Neural cell (in vitro differentiated cells): ENCODE measurements around the gene EHMT1. TPM values are rescaled to one million over a fixed set of nuclear protein-coding genes. Genes with fewer than 3 reads are reported as not detected.

Experiments used
- H2AFZ ChIP-seq: fragments of 200-600, 300-800 bp; sonication (generic), shearing (Covaris generic); 2 replicates; pipeline ENCODE4 v1.6.0; 2014; ENCODE audit warnings: low read depth, mild to moderate bottlenecking, antibody characterized with exemption, low read length, moderate library complexity
- H3F3A ChIP-seq: fragments of 200-600 bp; shearing (Covaris generic); 2 replicates; pipeline ENCODE4 v1.6.1; 2016; ENCODE audit warnings: mild to moderate bottlenecking, moderate library complexity, mixed read lengths, antibody characterized with exemption, low read length; ENCODE audit not compliant: insufficient read depth, poor library complexity, severe bottlenecking
- H3K27ac ChIP-seq: fragments of 200-600, 300-800 bp; sonication (generic), shearing (Covaris generic); 2 replicates; pipeline ENCODE4 v1.5.1; 2014; ENCODE audit warnings: mild to moderate bottlenecking, low read length, moderate library complexity
- H3K27me3 ChIP-seq: fragments of 300-800, 200-600 bp; sonication (generic), shearing (Covaris generic); 2 replicates; pipeline ENCODE4 v1.6.0; 2014; ENCODE audit warnings: mild to moderate bottlenecking, low read depth, low read length, moderate library complexity; ENCODE audit not compliant: insufficient read depth
- H3K36me3 ChIP-seq: fragments of 300-800, 200-600 bp; sonication (generic), shearing (Covaris generic); 2 replicates; pipeline ENCODE4 v1.5.1; 2014; ENCODE audit warnings: mild to moderate bottlenecking, antibody characterized with exemption, low read length, moderate library complexity; ENCODE audit not compliant: insufficient read depth
- H3K4me2 ChIP-seq: fragments of 300-800, 200-600 bp; sonication (generic), shearing (Covaris generic); 2 replicates; pipeline ENCODE4 v1.6.0; 2014; ENCODE audit warnings: mild to moderate bottlenecking, low read length
- H3K4me3 ChIP-seq: fragments of 300-800, 200-600 bp; sonication (generic), shearing (Covaris generic); 2 replicates; pipeline ENCODE4 v1.5.1; 2014; ENCODE audit warnings: mild to moderate bottlenecking, low read length, moderate library complexity
- H3K79me2 ChIP-seq: fragments of 200-600 bp; shearing (Covaris generic); replicated peaks from 2 replicates; pipeline ENCODE4 v1.6.0; 2014; ENCODE audit warnings: mild to moderate bottlenecking, low read length, moderate library complexity; ENCODE audit not compliant: insufficient read depth
- H3K9ac ChIP-seq: fragments of 300-800, 200-600 bp; sonication (generic), shearing (Covaris generic); 2 replicates; pipeline ENCODE4 v1.6.1; 2016; ENCODE audit warnings: mild to moderate bottlenecking, low read length, mixed read lengths
- H3K9me2 ChIP-seq: fragments of 200-600 bp; shearing (Covaris generic); 2 replicates; pipeline ENCODE4 v1.6.1; 2016; ENCODE audit warnings: mild to moderate bottlenecking, low read length, mixed read lengths; ENCODE audit not compliant: insufficient read depth
- H3K9me3 ChIP-seq: fragments of 200-600, 300-800 bp; sonication (generic), shearing (Covaris generic); 2 replicates; pipeline ENCODE4 v1.6.1; 2016; ENCODE audit warnings: mild to moderate bottlenecking, mixed run types, low read length, moderate library complexity, mixed read lengths
- H4K20me1 ChIP-seq: fragments of 200-600 bp; shearing (Covaris generic); 2 replicates; pipeline ENCODE4 v1.6.1; 2016; ENCODE audit warnings: mild to moderate bottlenecking, mixed run types; ENCODE audit not compliant: insufficient read depth
- EP300 ChIP-seq: fragments of 450-650 bp; conservative IDR thresholded peaks from 2 replicates; pipeline ENCODE4 v1.6.1; 2014; ENCODE audit warnings: antibody characterized with exemption, mild to moderate bottlenecking, moderate library complexity; ENCODE audit not compliant: poor library complexity, severe bottlenecking
- EZH2 ChIP-seq: fragments of 200-600, 300-800 bp; shearing (Covaris generic), sonication (generic); IDR thresholded peaks from 2 replicates; pipeline ENCODE4 v1.6.1; 2014; ENCODE audit warnings: antibody characterized with exemption, low read length, borderline replicate concordance, mild to moderate bottlenecking; ENCODE audit not compliant: insufficient read depth, poor library complexity, severe bottlenecking
- MXI1 ChIP-seq: fragments of 450-650 bp; conservative IDR thresholded peaks from 2 replicates; pipeline ENCODE4 v1.6.1; 2014; ENCODE audit warnings: antibody characterized with exemption, mild to moderate bottlenecking; ENCODE audit not compliant: poor library complexity, severe bottlenecking
- POLR2AphosphoS5 ChIP-seq: IDR thresholded peaks from 2 replicates; pipeline ENCODE4 v1.6.1; 2012
- RAD21 ChIP-seq: fragments of 450-650 bp; conservative IDR thresholded peaks from 2 replicates; pipeline ENCODE4 v1.6.1; 2014; ENCODE audit warnings: antibody characterized with exemption, mild to moderate bottlenecking, moderate library complexity
- SMC3 ChIP-seq: fragments of 450-650 bp; conservative IDR thresholded peaks from 2 replicates; pipeline ENCODE4 v1.6.1; 2014; ENCODE audit warnings: antibody characterized with exemption, mild to moderate bottlenecking, moderate library complexity; ENCODE audit not compliant: poor library complexity
- TAF1 ChIP-seq: IDR thresholded peaks from 2 replicates; pipeline ENCODE4 v1.6.1; 2012; ENCODE audit warnings: low read depth
- polyA plus RNA-seq: library from polyadenylated mRNA; depleted of rRNA; stranded (reverse); fragments of >200 nt; gene quantifications from 2 replicates; pipeline ENCODE4 v1.2.3, GENCODE V29; 2014
- TF ChIP-seq, protein P1 (sequence below): IDR thresholded peaks from 2 replicates; pipeline ENCODE4 v1.6.1; 2012; ENCODE audit warnings: borderline replicate concordance
- TF ChIP-seq, protein P2 (sequence below): fragments of 450-650 bp; IDR thresholded peaks from 2 replicates; pipeline ENCODE4 v1.5.1; 2014; ENCODE audit warnings: antibody characterized with exemption, mild to moderate bottlenecking, moderate library complexity; ENCODE audit not compliant: poor library complexity, severe bottlenecking

Gene EHMT1
- polyA plus RNA-seq, 1 donor from 2014 or later, result 53.0 TPM

DNA sequence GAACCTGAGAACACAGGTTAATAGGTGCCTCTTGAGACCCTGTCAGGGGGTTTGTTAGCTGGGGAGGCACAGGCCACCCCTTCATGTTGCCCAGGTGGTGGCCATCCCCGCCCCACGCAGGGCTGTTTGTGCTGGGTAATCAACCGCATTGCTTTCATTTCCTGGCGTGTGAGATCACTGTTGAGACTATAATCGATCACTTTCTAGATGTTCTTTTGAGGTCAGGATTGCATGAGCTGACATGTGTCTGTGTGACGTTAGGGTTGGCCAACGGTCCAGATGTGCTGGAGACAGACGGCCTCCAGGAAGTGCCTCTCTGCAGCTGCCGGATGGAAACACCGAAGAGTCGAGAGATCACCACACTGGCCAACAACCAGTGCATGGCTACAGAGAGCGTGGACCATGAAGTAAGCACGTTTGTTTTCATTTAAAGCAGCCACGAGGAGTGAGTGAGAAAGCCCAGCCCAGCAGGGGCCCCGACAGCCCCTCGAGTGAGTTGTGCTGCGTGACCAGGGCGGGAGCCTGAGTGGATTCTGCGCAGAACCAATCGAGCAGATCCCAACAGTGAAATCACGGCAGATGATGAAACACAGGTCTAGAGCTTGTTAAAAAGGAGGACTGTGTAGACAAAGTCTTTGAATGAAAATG is 143.7 kb downstream of the EHMT1 start:
- H3K9ac ChIP-seq, result no peak overlapping the region
- no peaks in the 10 kb centered on the region for H3K9me3 ChIP-seq
- no peak overlapping the region for H3K4me2 ChIP-seq
- no peaks in the 10 kb centered on the region for H3K9me2 ChIP-seq
- H4K20me1 ChIP-seq, result no peaks in the 10 kb centered on the region
- no peaks in the 10 kb centered on the region for H3K36me3 ChIP-seq
- no peak overlapping the region for H2AFZ ChIP-seq
- no peaks in the 10 kb centered on the region for H3F3A ChIP-seq
- no peak overlapping the region for H3K4me3 ChIP-seq
- H3K79me2 ChIP-seq, result no peaks in the 10 kb centered on the region
- TF ChIP-seq TAF1 (no peak), EP300 (no peak), SMC3 (no peak), EZH2 (no peak), MXI1 (no peak), RAD21 (no peak), POLR2AphosphoS5 (no peak)
- TF ChIP-seq, protein P1, sequence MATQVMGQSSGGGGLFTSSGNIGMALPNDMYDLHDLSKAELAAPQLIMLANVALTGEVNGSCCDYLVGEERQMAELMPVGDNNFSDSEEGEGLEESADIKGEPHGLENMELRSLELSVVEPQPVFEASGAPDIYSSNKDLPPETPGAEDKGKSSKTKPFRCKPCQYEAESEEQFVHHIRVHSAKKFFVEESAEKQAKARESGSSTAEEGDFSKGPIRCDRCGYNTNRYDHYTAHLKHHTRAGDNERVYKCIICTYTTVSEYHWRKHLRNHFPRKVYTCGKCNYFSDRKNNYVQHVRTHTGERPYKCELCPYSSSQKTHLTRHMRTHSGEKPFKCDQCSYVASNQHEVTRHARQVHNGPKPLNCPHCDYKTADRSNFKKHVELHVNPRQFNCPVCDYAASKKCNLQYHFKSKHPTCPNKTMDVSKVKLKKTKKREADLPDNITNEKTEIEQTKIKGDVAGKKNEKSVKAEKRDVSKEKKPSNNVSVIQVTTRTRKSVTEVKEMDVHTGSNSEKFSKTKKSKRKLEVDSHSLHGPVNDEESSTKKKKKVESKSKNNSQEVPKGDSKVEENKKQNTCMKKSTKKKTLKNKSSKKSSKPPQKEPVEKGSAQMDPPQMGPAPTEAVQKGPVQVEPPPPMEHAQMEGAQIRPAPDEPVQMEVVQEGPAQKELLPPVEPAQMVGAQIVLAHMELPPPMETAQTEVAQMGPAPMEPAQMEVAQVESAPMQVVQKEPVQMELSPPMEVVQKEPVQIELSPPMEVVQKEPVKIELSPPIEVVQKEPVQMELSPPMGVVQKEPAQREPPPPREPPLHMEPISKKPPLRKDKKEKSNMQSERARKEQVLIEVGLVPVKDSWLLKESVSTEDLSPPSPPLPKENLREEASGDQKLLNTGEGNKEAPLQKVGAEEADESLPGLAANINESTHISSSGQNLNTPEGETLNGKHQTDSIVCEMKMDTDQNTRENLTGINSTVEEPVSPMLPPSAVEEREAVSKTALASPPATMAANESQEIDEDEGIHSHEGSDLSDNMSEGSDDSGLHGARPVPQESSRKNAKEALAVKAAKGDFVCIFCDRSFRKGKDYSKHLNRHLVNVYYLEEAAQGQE, result no peak
- TF ChIP-seq, protein P2, sequence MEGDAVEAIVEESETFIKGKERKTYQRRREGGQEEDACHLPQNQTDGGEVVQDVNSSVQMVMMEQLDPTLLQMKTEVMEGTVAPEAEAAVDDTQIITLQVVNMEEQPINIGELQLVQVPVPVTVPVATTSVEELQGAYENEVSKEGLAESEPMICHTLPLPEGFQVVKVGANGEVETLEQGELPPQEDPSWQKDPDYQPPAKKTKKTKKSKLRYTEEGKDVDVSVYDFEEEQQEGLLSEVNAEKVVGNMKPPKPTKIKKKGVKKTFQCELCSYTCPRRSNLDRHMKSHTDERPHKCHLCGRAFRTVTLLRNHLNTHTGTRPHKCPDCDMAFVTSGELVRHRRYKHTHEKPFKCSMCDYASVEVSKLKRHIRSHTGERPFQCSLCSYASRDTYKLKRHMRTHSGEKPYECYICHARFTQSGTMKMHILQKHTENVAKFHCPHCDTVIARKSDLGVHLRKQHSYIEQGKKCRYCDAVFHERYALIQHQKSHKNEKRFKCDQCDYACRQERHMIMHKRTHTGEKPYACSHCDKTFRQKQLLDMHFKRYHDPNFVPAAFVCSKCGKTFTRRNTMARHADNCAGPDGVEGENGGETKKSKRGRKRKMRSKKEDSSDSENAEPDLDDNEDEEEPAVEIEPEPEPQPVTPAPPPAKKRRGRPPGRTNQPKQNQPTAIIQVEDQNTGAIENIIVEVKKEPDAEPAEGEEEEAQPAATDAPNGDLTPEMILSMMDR, result no peak
- no peak overlapping the region for H3K27ac ChIP-seq
- no peaks in the 10 kb centered on the region for H3K27me3 ChIP-seq

DNA sequence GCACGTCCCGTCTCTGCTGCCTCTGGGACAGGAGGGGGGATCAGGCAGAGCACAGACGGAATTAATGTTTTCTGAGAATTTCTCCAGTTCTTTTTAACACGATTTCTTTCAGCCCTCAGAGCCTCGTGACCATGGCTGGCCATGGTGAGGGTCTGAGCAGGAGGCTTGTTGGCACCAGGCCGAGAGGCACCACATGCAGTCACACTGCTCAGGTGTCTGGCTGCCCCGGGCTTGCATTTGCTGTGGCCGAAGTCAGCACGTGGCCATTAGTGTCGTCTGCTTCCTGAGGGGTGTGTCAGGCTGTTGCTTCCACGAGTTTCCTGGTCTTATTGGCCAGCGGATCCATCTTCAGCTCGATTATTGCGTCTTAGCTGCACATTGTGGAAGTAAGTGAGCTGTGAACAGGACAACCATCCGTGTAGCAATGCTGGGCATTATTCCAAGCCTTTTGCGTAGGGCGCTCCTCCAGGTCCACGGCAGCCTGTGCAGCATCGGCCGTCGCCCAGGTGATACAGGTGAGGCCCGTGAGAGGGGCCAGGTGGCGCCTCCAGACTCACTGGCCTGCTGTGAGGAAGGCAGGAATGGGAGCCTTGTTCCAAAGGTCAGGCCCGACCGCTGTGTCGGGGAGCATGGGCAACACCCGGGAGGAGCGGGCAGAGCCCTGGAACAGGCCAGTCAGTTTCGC is 144.6 kb downstream of the EHMT1 start:
- H3K4me3 ChIP-seq, result no peak overlapping the region
- no peak for TF ChIP-seq EZH2
- TF ChIP-seq RAD21, result no peak
- TF ChIP-seq, protein P1, result no peak
- TF ChIP-seq, protein P2, result no peak
- TF ChIP-seq POLR2AphosphoS5, result no peak
- no peak for TF ChIP-seq EP300
- no peak for TF ChIP-seq MXI1
- TF ChIP-seq TAF1, result no peak
- no peak overlapping the region for H3K9ac ChIP-seq
- H3F3A ChIP-seq, result no peaks in the 10 kb centered on the region
- no peaks in the 10 kb centered on the region for H3K36me3 ChIP-seq
- H3K4me2 ChIP-seq, result no peak overlapping the region
- H4K20me1 ChIP-seq, result no peaks in the 10 kb centered on the region
- H2AFZ ChIP-seq, result no peak overlapping the region
- H3K27ac ChIP-seq, result no peak overlapping the region
- H3K9me2 ChIP-seq, result no peaks in the 10 kb centered on the region
- no peaks in the 10 kb centered on the region for H3K27me3 ChIP-seq
- no peaks in the 10 kb centered on the region for H3K9me3 ChIP-seq
- H3K79me2 ChIP-seq, result no peaks in the 10 kb centered on the region
